GM21717 (cell line): ENCODE results near the gene CALML5.

ENCODE experiments used
- ATAC-seq: cut with Tn5 transposase; IDR thresholded peaks from one replicate; pipeline ENCODE4 v1.9.1; 2021; ENCODE audit warnings: mild to moderate bottlenecking, moderate library complexity; ENCODE audit not compliant: unreplicated experiment

Gene CALML5

GRCh38 chr10:5467634-5468255 lies 31.6 kb downstream of the CALML5 start:
- ATAC-seq, result no peak

GRCh38 chr10:5467207-5467535 lies 32.2 kb downstream of the CALML5 start:
- ATAC-seq, result no peak

- ATAC-seq, result no peak
These were observed 32.7 kb downstream of the CALML5 start for GRCh38 chr10:5466451-5467206.

- no peak for ATAC-seq
These were observed 33.4 kb downstream of the CALML5 start for GRCh38 chr10:5465976-5466450.

- no peak for ATAC-seq
These were observed 34.8 kb downstream of the CALML5 start for GRCh38 chr10:5464546-5464945.

- ATAC-seq, result no peak
These were observed 36.5 kb downstream of the CALML5 start for GRCh38 chr10:5462841-5463293.

GRCh38 chr10:5461914-5462840 lies 37.2 kb downstream of the CALML5 start:
- ATAC-seq, result no peak

- ATAC-seq, result no peak
These were observed 38.2 kb downstream of the CALML5 start for GRCh38 chr10:5461203-5461588.

GRCh38 chr10:5460468-5461202 lies 38.7 kb downstream of the CALML5 start:
- no peak for ATAC-seq

- no peak for ATAC-seq
These were observed 40.2 kb downstream of the CALML5 start for GRCh38 chr10:5458949-5459747.

- ATAC-seq, result no peak
These were observed 40.9 kb downstream of the CALML5 start for GRCh38 chr10:5458425-5458824.

- no peak for ATAC-seq
These were observed 41.6 kb downstream of the CALML5 start for GRCh38 chr10:5457741-5458140.

GRCh38 chr10:5456563-5456962 lies 42.8 kb downstream of the CALML5 start:
- ATAC-seq, result no peak

GRCh38 chr10:5453749-5454489 lies 45.5 kb downstream of the CALML5 start:
- no peak for ATAC-seq

GRCh38 chr10:5450605-5451384 lies 48.6 kb downstream of the CALML5 start:
- no peak for ATAC-seq

- ATAC-seq, result no peak
These were observed 49.5 kb downstream of the CALML5 start for GRCh38 chr10:5449823-5450222.

- no peak for ATAC-seq
These were observed 50.1 kb downstream of the CALML5 start for GRCh38 chr10:5449227-5449626.
